A549 (cell line): Measurements from ENCODE around the gene CNIH2. TPM values are rescaled to one million over a fixed set of nuclear protein-coding genes. Genes with fewer than 3 reads are reported as not detected.

Source experiments
- ATAC-seq, 2 experiments: fragments of 200-7000 bp in 1 of 2; fragments of >200 bp in 1 of 2; cut with Nextera tagmentation in 1 of 2; cut with Tn5 transposase in 1 of 2; 3 replicates each; pipeline versions ENCODE4 v1.8.0 to v1.9.1; 2018 to 2020; ENCODE audit warnings: mild to moderate bottlenecking in 1 of 2, moderate library complexity in 1 of 2
- CTCF ChIA-PET: fragments of 300-600 bp; sonication (Branson Sonifier 250); formaldehyde crosslinking; extraction: SDS; loops from one replicate; lab custom pipeline; 2021; ENCODE audit warnings: antibody characterized with exemption, inconsistent platforms; lab: Yijun Ruan, JAX
- POLR2A ChIA-PET: fragments of 350-600 bp; formaldehyde crosslinking; extraction: SDS; loops from one replicate; lab custom pipeline; 2021; ENCODE audit warnings: antibody characterized with exemption, inconsistent platforms; lab: Yijun Ruan, JAX
- DNase-seq, 2 experiments: peaks; one replicate each; pipeline versions ENCODE4 v3.0.0 to v3.0.0-alpha.2; 2011 to 2016; ENCODE audit warnings: low read depth in 1 of 2, low spot score in 1 of 2
- FAIRE-seq: peaks from 2 replicates; lab custom pipeline; 2011; peaks lifted over from hg19 to GRCh38; lab: Jason Lieb, UNC
- H3K27ac ChIP-seq, 2 experiments: fragments of >200 bp; sonication (Bioruptor Twin); formaldehyde crosslinking; 3 replicates each; pipeline ENCODE4 v1.5.1; 2016 to 2017
- H3K4me1 ChIP-seq: fragments of >200 bp; sonication (Bioruptor Twin); formaldehyde crosslinking; 3 replicates; pipeline ENCODE4 v1.6.1; 2016
- H3K4me2 ChIP-seq: fragments of >200 bp; sonication (Bioruptor Twin); formaldehyde crosslinking; 3 replicates; pipeline ENCODE4 v1.6.1; 2016
- H3K4me3 ChIP-seq: fragments of >200 bp; sonication (Bioruptor Twin); formaldehyde crosslinking; 3 replicates; pipeline ENCODE4 v1.5.1; 2016
- H3K9me3 ChIP-seq: fragments of >200 bp; sonication (Bioruptor Twin); formaldehyde crosslinking; 3 replicates; pipeline ENCODE4 v1.6.1; 2016
- CBX8 ChIP-seq: fragments of 200-600 bp; sonication (generic); IDR thresholded peaks from 2 replicates; pipeline ENCODE4 v1.6.1; 2016
- CHD2 ChIP-seq: fragments of 150-350 bp; IDR thresholded peaks from 2 replicates; pipeline ENCODE4 v1.6.1; 2014; ENCODE audit warnings: low read length; ENCODE audit not compliant: partially characterized antibody
- CHD4 ChIP-seq: fragments of 200-600 bp; sonication (generic); IDR thresholded peaks from 2 replicates; pipeline ENCODE4 v1.6.1; 2016; ENCODE audit warnings: antibody characterized with exemption, mild to moderate bottlenecking, borderline replicate concordance
- ELK1 ChIP-seq: fragments of 150-350 bp; IDR thresholded peaks from 2 replicates; pipeline ENCODE4 v1.6.1; 2014; ENCODE audit warnings: low read depth, mild to moderate bottlenecking, low read length
- FOSL2 ChIP-seq, 2 experiments: fragments of 450-650 bp in 1 of 2; fragments of >200 bp in 1 of 2; sonication (Bioruptor Twin) in 1 of 2; formaldehyde crosslinking; IDR thresholded peaks; 2 replicates each; pipeline versions ENCODE4 v1.5.0 to v1.6.1; 2016 to 2020; ENCODE audit warnings: mild to moderate bottlenecking in 1 of 2, moderate library complexity in 1 of 2
- FOXS1 ChIP-seq: fragments of 250-450 bp; sonication (Bioruptor Pico); IDR thresholded peaks from 2 replicates; pipeline ENCODE4 v1.5.0; 2020; ENCODE audit warnings: mild to moderate bottlenecking, moderate library complexity
- HDAC2 ChIP-seq: fragments of 200-600 bp; sonication (generic); IDR thresholded peaks from 2 replicates; pipeline ENCODE4 v1.6.1; 2016
- HOXA7 ChIP-seq: fragments of 250-450 bp; sonication (Bioruptor Pico); IDR thresholded peaks from 2 replicates; pipeline ENCODE4 v1.5.0; 2020; ENCODE audit warnings: mild to moderate bottlenecking, moderate library complexity
- JUN ChIP-seq, 2 experiments: fragments of >200 bp; sonication (Bioruptor Twin); formaldehyde crosslinking; IDR thresholded peaks; 2 replicates in 1 of 2; 3 replicates in 1 of 2; pipeline ENCODE4 v1.6.1; 2016 to 2017
- KDM1A ChIP-seq: fragments of 200-600 bp; sonication (generic); IDR thresholded peaks from 2 replicates; pipeline ENCODE4 v1.6.1; 2016; ENCODE audit warnings: low read depth, mild to moderate bottlenecking
- MAZ ChIP-seq: fragments of 150-350 bp; IDR thresholded peaks from 2 replicates; pipeline ENCODE4 v1.6.1; 2014; ENCODE audit warnings: antibody characterized with exemption, low read depth, low read length, borderline replicate concordance
- MYC ChIP-seq: IDR thresholded peaks from 2 replicates; pipeline ENCODE4 v1.6.1; 2012; ENCODE audit warnings: mild to moderate bottlenecking, inconsistent platforms, low read length, improper control_type of control experiment, borderline replicate concordance
- NFE2L2 ChIP-seq: fragments of 150-350 bp; conservative IDR thresholded peaks from 2 replicates; pipeline ENCODE4 v1.6.1; 2014; ENCODE audit warnings: low read length
- NR3C1 ChIP-seq: fragments of >200 bp; sonication (Bioruptor Twin); formaldehyde crosslinking; IDR thresholded peaks from 3 replicates; pipeline ENCODE4 v1.6.1; 2017
- POLR2AphosphoS2 ChIP-seq: conservative IDR thresholded peaks from 2 replicates; pipeline ENCODE4 v1.6.1; 2012; ENCODE audit warnings: low read length, improper control_type of control experiment, inconsistent platforms
- RAD21 ChIP-seq, 2 experiments: fragments of >200 bp in 1 of 2; sonication (Bioruptor Twin) in 1 of 2; formaldehyde crosslinking in 1 of 2; IDR thresholded peaks in 1 of 2; conservative IDR thresholded peaks in 1 of 2; 2 replicates in 1 of 2; 3 replicates in 1 of 2; pipeline ENCODE4 v1.6.1; 2012 to 2018; ENCODE audit warnings: inconsistent platforms in 1 of 2
- SREBF2 ChIP-seq: fragments of 450-650 bp; IDR thresholded peaks from 2 replicates; pipeline ENCODE4 v1.6.1; 2014; ENCODE audit warnings: mild to moderate bottlenecking, moderate library complexity
- TP53 ChIP-seq: fragments of 250-450 bp; sonication (Bioruptor Pico); IDR thresholded peaks from 2 replicates; pipeline ENCODE4 v1.5.0; 2021; ENCODE audit warnings: mild to moderate bottlenecking, moderate library complexity
- ZC3H11A ChIP-seq: fragments of 450-650 bp; IDR thresholded peaks from 2 replicates; pipeline ENCODE4 v1.6.1; 2014; ENCODE audit warnings: antibody characterized with exemption, mild to moderate bottlenecking
- ZFP36 ChIP-seq: fragments of 450-650 bp; IDR thresholded peaks from 2 replicates; pipeline ENCODE4 v1.6.1; 2014; ENCODE audit warnings: borderline replicate concordance; ENCODE audit not compliant: partially characterized antibody
- ZNF302 ChIP-seq: fragments of 250-450 bp; sonication (Bioruptor Pico); IDR thresholded peaks from 2 replicates; pipeline ENCODE4 v1.9.0; 2021; ENCODE audit warnings: inconsistent platforms, mild to moderate bottlenecking, moderate library complexity
- WGBS: methylation state at CpG from one replicate; pipeline ENCODE4 v1.1.6; 2017; ENCODE audit errors: missing lambda C conversion rate; 5-methylcytosine and 5-hydroxymethylcytosine counted together
- polyA plus RNA-seq, 4 experiments: library from polyadenylated mRNA; depleted of rRNA in 3 of 4; stranded (reverse); fragments of >200 nt; fragmentation: RNase III in 1 of 4; extraction: RNeasy Plus Mini Kit Qiagen cat#74134 plus additional on column Dnase treatment in 1 of 4; gene quantifications; 2 replicates in 3 of 4; 3 replicates in 1 of 4; pipeline ENCODE4 v1.2.3, GENCODE V29; 2011 to 2017
- TF ChIP-seq, protein P1 (sequence below): IDR thresholded peaks from 2 replicates; pipeline ENCODE4 v1.6.1; 2012
- TF ChIP-seq, protein P2 (sequence below): fragments of 450-650 bp; IDR thresholded peaks from 2 replicates; pipeline ENCODE4 v1.6.1; 2014; ENCODE audit warnings: antibody characterized with exemption

CNIH2 gene
- polyA plus RNA-seq, 2 of the 4 experiments (the other 2 are of a cell fraction): 0.98 to 1.1 TPM

DNA sequence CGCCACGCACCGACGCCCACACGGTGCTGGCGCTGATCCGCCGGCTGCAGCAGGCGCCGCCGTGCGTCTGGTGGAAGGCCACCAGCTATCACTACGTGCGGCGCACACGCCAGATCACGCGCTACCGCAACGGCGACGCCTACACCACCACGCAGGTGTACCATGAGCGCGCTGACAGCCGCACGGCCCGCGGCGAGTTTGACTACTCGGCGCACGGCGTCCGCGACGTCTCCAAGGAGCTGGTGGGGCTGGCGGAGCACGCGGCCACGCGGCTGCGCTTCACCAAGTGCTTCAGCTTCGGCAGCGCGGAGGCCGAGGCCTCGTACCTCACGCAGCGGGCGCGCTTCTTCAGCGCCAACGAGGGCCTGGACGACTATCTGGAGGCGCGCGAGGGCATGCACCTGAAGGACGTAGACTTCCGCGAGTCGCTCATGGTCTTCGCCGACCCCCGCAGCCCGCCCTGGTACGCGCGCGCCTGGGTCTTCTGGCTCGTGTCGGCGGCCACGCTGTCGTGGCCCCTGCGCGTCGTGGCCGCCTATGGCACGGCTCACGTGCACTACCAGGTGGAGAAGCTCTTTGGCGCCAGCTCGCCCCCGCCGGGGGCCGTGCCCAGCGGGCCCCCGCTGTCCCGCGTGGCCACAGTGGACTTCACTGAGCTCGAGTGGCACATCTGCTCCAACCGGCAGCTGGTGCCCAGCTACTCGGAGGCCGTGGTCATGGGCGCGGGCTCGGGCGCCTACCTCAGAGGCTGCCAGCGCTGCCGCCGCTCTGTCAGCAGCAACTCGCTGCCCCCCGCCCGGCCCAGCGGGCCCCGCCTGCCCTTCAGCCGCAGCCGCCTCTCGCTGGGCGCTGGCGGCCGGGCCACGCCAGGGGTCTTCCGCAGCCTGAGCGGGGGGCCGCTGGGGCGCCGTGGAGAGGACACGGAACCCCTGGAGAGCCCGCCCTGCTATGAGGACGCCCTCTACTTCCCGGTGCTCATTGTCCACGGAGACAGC lies 16.9 kb downstream of the CNIH2 start:
- 93% methylated on average over 89 of the region's 123 CpGs for WGBS

GRCh38 chr11:66297610-66298009 lies 19.6 kb downstream of the CNIH2 start:
- DNase-seq: no peak
- no peak for TF ChIP-seq HOXA7
- no peak for TF ChIP-seq POLR2AphosphoS2
- no peak for TF ChIP-seq NR3C1
- no peak for TF ChIP-seq KDM1A
- no peak for TF ChIP-seq CHD4
- TF ChIP-seq RAD21 (conservative IDR thresholded peaks at IDR 0.05 in 1 of 2, IDR thresholded peaks at IDR 0.05 in 1 of 2): no peak
- no peak for TF ChIP-seq JUN (IDR thresholded peaks at IDR 0.05)
- TF ChIP-seq, protein P1, sequence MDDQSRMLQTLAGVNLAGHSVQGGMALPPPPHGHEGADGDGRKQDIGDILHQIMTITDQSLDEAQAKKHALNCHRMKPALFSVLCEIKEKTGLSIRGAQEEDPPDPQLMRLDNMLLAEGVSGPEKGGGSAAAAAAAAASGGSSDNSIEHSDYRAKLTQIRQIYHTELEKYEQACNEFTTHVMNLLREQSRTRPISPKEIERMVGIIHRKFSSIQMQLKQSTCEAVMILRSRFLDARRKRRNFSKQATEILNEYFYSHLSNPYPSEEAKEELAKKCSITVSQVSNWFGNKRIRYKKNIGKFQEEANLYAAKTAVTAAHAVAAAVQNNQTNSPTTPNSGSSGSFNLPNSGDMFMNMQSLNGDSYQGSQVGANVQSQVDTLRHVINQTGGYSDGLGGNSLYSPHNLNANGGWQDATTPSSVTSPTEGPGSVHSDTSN: no peak
- TF ChIP-seq CHD2: no peak
- TF ChIP-seq MYC: no peak
- ChIA-PET CTCF (interaction anchor here (0.8 to 10.1 kb wide), 9 partner anchors 8 to 398 kb away, joined by 3 to 116 read pairs (median 3); no protein-coding TSS in a partner anchor), POLR2A (interaction anchor here (0.6 to 0.8 kb wide), 2 partner anchors 15 to 47 kb away, joined by 3 to 4 read pairs; no protein-coding TSS in a partner anchor)
- no peaks in the 10 kb centered on the region for H3K4me1 ChIP-seq
- FAIRE-seq: no peak
- H3K4me3 ChIP-seq: no peak overlapping the region
- no peak for ATAC-seq
- no peaks in the 10 kb centered on the region for H3K9me3 ChIP-seq
- 77% methylated on average over 8 of the region's 8 CpGs for WGBS
- no peak overlapping the region for H3K27ac ChIP-seq
- H3K4me2 ChIP-seq: no peak overlapping the region

More for the DNA sequence above, 16.9 kb downstream of the CNIH2 start:
- TF ChIP-seq CBX8 (no peak), MAZ (no peak), JUN (IDR thresholded peaks at IDR 0.05) (no peak), HDAC2 (no peak), ELK1 (no peak), SREBF2 (no peak), FOXS1 (CRISPR knock-in tag) (no peak), ZNF302 (CRISPR knock-in tag) (no peak), TP53 (no peak), CHD4 (no peak), NFE2L2 (no peak), ZFP36 (no peak), ZC3H11A (no peak), FOSL2 (IDR thresholded peaks at IDR 0.05) (no peak), FOSL2 (CRISPR knock-in tag; IDR thresholded peaks at IDR 0.05) (no peak), POLR2AphosphoS2 (no peak)
- TF ChIP-seq, protein P2, sequence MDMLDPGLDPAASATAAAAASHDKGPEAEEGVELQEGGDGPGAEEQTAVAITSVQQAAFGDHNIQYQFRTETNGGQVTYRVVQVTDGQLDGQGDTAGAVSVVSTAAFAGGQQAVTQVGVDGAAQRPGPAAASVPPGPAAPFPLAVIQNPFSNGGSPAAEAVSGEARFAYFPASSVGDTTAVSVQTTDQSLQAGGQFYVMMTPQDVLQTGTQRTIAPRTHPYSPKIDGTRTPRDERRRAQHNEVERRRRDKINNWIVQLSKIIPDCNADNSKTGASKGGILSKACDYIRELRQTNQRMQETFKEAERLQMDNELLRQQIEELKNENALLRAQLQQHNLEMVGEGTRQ: no peak
- ChIA-PET POLR2A (interaction anchor here (0.5 kb wide), 1 partner anchor 239 kb away, joined by 3 read pairs; no protein-coding TSS in a partner anchor), CTCF (interaction anchor here (0.7 to 10.1 kb wide), 7 partner anchors 11 to 91 kb away, joined by 3 to 116 read pairs (median 3); partner anchors contain the start of gene RIN1)
- Histone ChIP-seq H3K4me1 (peaks cover 10% of the 10 kb centered on the region), H3K27ac (no peak overlapping the region), H3K9me3 (no peaks in the 10 kb centered on the region), H3K4me2 (no peak overlapping the region), H3K4me3 (no peak overlapping the region)
- FAIRE-seq (no peak), DNase-seq (no peak), ATAC-seq (no peak)
